ENCODE data around the gene WDR27.

- TF ChIP-seq POLR2A (IDR thresholded peaks at IDR 0.05; ENCODE audit: low read length): no peak
- TF ChIP-seq GATA1 (IDR thresholded peaks at IDR 0.05; ENCODE audit: low read depth, low read length): no peak
Measured at GRCh38 chr6:169695131-169695530, 6.7 kb downstream of the WDR27 start.

Data from erythroblast (primary cell).